ENCODE measurements around the gene SF3B3. TPM values are rescaled to one million over a fixed set of nuclear protein-coding genes. Genes with fewer than 3 reads are reported as not detected.
"Not testable (repeated sequence)": the region's sequence is repeated elsewhere in the genome, so short reads cannot be mapped to it uniquely, and the experiment has no call there.

SF3B3 gene
- total RNA-seq, 4 donors from 2014 or later: 103 to 132 (median 119) TPM

- no peak for DNase-seq (ENCODE audit: low spot score in 2 of 2)
- H3K36me3 ChIP-seq: peaks cover 2 to 50% (median 13%) of the 10 kb centered on the region in 3 donors
- WGBS, 2 donors: 81 to 82% methylated on average over 6 of the region's 6 CpGs
- no peaks in the 10 kb centered on the region for H3K9me3 ChIP-seq
- H3K4me1 ChIP-seq: peaks cover 0 to 71% (median 25%) of the 10 kb centered on the region in 4 donors
- TF ChIP-seq EP300 (IDR thresholded peaks at IDR 0.05) (no peak), POLR2A (IDR thresholded peaks at IDR 0.05) (no peak), CTCF (IDR thresholded peaks at IDR 0.05) (no peak)
- no peak overlapping the region for H3K4me3 ChIP-seq
- H3K27me3 ChIP-seq: no peaks in the 10 kb centered on the region
- no peak overlapping the region for H3K27ac ChIP-seq
Observed at GRCh38 chr16:70526403-70526802, 2.8 kb downstream of the SF3B3 start.

GRCh38 chr16:70527315-70527996, 3.8 kb downstream of the SF3B3 start:
- H3K27me3 ChIP-seq: no peaks in the 10 kb centered on the region
- 65 to 73% methylated on average over 8 of the region's 8 CpGs for WGBS, 2 donors
- no peak overlapping the region for H3K27ac ChIP-seq
- peaks cover 0 to 62% (median 21%) of the 10 kb centered on the region in 4 donors for H3K4me1 ChIP-seq
- DNase-seq (ENCODE audit: low spot score in 2 of 2): no peak
- no peak overlapping the region for H3K4me3 ChIP-seq
- TF ChIP-seq EP300 (IDR thresholded peaks at IDR 0.05) (no peak), CTCF (IDR thresholded peaks at IDR 0.05) (no peak), POLR2A (IDR thresholded peaks at IDR 0.05) (no peak)
- H3K36me3 ChIP-seq: peaks cover 6 to 61% (median 13%) of the 10 kb centered on the region in 3 donors
- no peaks in the 10 kb centered on the region for H3K9me3 ChIP-seq

- H3K27me3 ChIP-seq: no peaks in the 10 kb centered on the region
- no peaks in the 10 kb centered on the region for H3K9me3 ChIP-seq
- peak overlapping the region in 1 of 4 donors; percentile 26 for H3K27ac ChIP-seq
- DNase-seq (ENCODE audit: low spot score in 2 of 2): peak in 1 of 2 donors; percentile 12
- peaks cover 6 to 77% (median 19%) of the 10 kb centered on the region in 3 donors for H3K36me3 ChIP-seq
- H3K4me3 ChIP-seq: no peak overlapping the region
- no peak for TF ChIP-seq POLR2A (IDR thresholded peaks at IDR 0.05)
- peak; percentile 39 to 66 (median 47) for TF ChIP-seq CTCF (IDR thresholded peaks at IDR 0.05)
- peaks cover 0 to 56% (median 17%) of the 10 kb centered on the region in 4 donors for H3K4me1 ChIP-seq
- 63 to 69% methylated on average over 8 of the region's 8 CpGs for WGBS, 2 donors
Observed at GRCh38 chr16:70529051-70529777, 5.6 kb downstream of the SF3B3 start.

GRCh38 chr16:70529954-70530353, 6.3 kb downstream of the SF3B3 start:
- H3K4me3 ChIP-seq; H3K9me3 ChIP-seq; H3K27me3 ChIP-seq; DNase-seq (ENCODE audit: low spot score in 2 of 2): not testable (repeated sequence)
- Histone ChIP-seq H3K27ac (peak overlapping the region in 1 of 4 donors; percentile 26), H3K4me1 (peaks cover 0 to 52% (median 15%) of the 10 kb centered on the region in 4 donors), H3K36me3 (peaks cover 6 to 84% (median 21%) of the 10 kb centered on the region in 3 donors)
- 88 to 93% methylated on average over 3 to 7 of the region's 7 CpGs for WGBS, 2 donors

- Histone ChIP-seq H3K4me1 (peaks cover 0 to 17% (median 0%) of the 10 kb centered on the region in 4 donors), H3K4me3 (no peak overlapping the region), H3K36me3 (peaks cover 10 to 97% (median 18%) of the 10 kb centered on the region in 3 donors), H3K27ac (no peak overlapping the region), H3K27me3 (no peaks in the 10 kb centered on the region), H3K9me3 (no peaks in the 10 kb centered on the region)
- no peak for TF ChIP-seq CTCF (IDR thresholded peaks at IDR 0.05)
- TF ChIP-seq EP300 (IDR thresholded peaks at IDR 0.05): no peak
- TF ChIP-seq POLR2A (IDR thresholded peaks at IDR 0.05): no peak
- DNase-seq (ENCODE audit: low spot score in 2 of 2): no peak
- 67 to 86% methylated on average over 2 of the region's 2 CpGs for WGBS, 2 donors
Observed at GRCh38 chr16:70534971-70535370, 11.4 kb downstream of the SF3B3 start.
